Smooth muscle cell of the brain vasculature (primary cell): ENCODE data around the gene RNASE13.
"Not testable (repeated sequence)": the region's sequence is repeated elsewhere in the genome, so short reads cannot be mapped to it uniquely, and the experiment has no call there.

Source experiments
- DNase-seq: peaks from one replicate; pipeline ENCODE4 v3.0.0-alpha.2; 2012; ENCODE audit warnings: low read depth, low spot score

The RNASE13 gene

GRCh38 chr14:20989471-20989786 is 45.2 kb downstream of the RNASE13 start:
- DNase-seq = no peak

GRCh38 chr14:20988717-20989470 is 45.7 kb downstream of the RNASE13 start:
- no peak for DNase-seq

- DNase-seq = peak; percentile 46
Measured at GRCh38 chr14:20986811-20987210, 47.8 kb downstream of the RNASE13 start.

- DNase-seq = not testable (repeated sequence)
Measured at GRCh38 chr14:20985650-20986049, 49.0 kb downstream of the RNASE13 start.
